ENCODE results near the gene ZNRF1.

GRCh38 chr16:75160386-75160785 lies 161.6 kb downstream of the ZNRF1 start:
- TF ChIP-seq CTCF (IDR thresholded peaks at IDR 0.05) (no peak), EZH2 (IDR thresholded peaks at IDR 0.05; ENCODE audit: borderline replicate concordance, insufficient read depth, low read depth, low read length, poor library complexity, severe bottlenecking) (no peak)

All from B cell (primary cell).